Panc1 (cell line): ENCODE data around the gene RNF103.

Experiments used
- CTCF ChIP-seq: fragments of 450-650 bp; IDR thresholded peaks from 2 replicates; pipeline ENCODE4 v1.5.1; 2017; ENCODE audit warnings: mild to moderate bottlenecking
- POLR2AphosphoS5 ChIP-seq: IDR thresholded peaks from 2 replicates; pipeline ENCODE4 v1.6.1; 2012; ENCODE audit warnings: mild to moderate bottlenecking, low read depth, low read length, moderate library complexity

- TF ChIP-seq POLR2AphosphoS5 (no peak), CTCF (no peak)
Observed at GRCh38 chr2:86566821-86567190, 56.9 kb downstream of the RNF103 start.
